A549 (cell line): ENCODE data around the gene SPOCK2. TPM values are rescaled to one million over a fixed set of nuclear protein-coding genes. Genes with fewer than 3 reads are reported as not detected.

Experiments
- ATAC-seq, 2 experiments: fragments of 200-7000 bp in 1 of 2; fragments of >200 bp in 1 of 2; cut with Nextera tagmentation in 1 of 2; cut with Tn5 transposase in 1 of 2; 3 replicates each; pipeline versions ENCODE4 v1.8.0 to v1.9.1; 2018 to 2020; ENCODE audit warnings: mild to moderate bottlenecking in 1 of 2, moderate library complexity in 1 of 2
- CTCF ChIA-PET: fragments of 300-600 bp; sonication (Branson Sonifier 250); formaldehyde crosslinking; extraction: SDS; loops from one replicate; lab custom pipeline; 2021; ENCODE audit warnings: antibody characterized with exemption, inconsistent platforms; lab: Yijun Ruan, JAX
- POLR2A ChIA-PET: fragments of 350-600 bp; formaldehyde crosslinking; extraction: SDS; loops from one replicate; lab custom pipeline; 2021; ENCODE audit warnings: antibody characterized with exemption, inconsistent platforms; lab: Yijun Ruan, JAX
- DNase-seq, 2 experiments: peaks; one replicate each; pipeline versions ENCODE4 v3.0.0 to v3.0.0-alpha.2; 2011 to 2016; ENCODE audit warnings: low read depth in 1 of 2, low spot score in 1 of 2
- FAIRE-seq: peaks from 2 replicates; lab custom pipeline; 2011; peaks lifted over from hg19 to GRCh38; lab: Jason Lieb, UNC
- H3K27ac ChIP-seq, 2 experiments: fragments of >200 bp; sonication (Bioruptor Twin); formaldehyde crosslinking; 3 replicates each; pipeline ENCODE4 v1.5.1; 2016 to 2017
- H3K4me1 ChIP-seq: fragments of >200 bp; sonication (Bioruptor Twin); formaldehyde crosslinking; 3 replicates; pipeline ENCODE4 v1.6.1; 2016
- H3K4me2 ChIP-seq: fragments of >200 bp; sonication (Bioruptor Twin); formaldehyde crosslinking; 3 replicates; pipeline ENCODE4 v1.6.1; 2016
- H3K4me3 ChIP-seq: fragments of >200 bp; sonication (Bioruptor Twin); formaldehyde crosslinking; 3 replicates; pipeline ENCODE4 v1.5.1; 2016
- H3K9me3 ChIP-seq: fragments of >200 bp; sonication (Bioruptor Twin); formaldehyde crosslinking; 3 replicates; pipeline ENCODE4 v1.6.1; 2016
- CHD4 ChIP-seq: fragments of 200-600 bp; sonication (generic); IDR thresholded peaks from 2 replicates; pipeline ENCODE4 v1.6.1; 2016; ENCODE audit warnings: antibody characterized with exemption, mild to moderate bottlenecking, borderline replicate concordance
- EHF ChIP-seq: fragments of 250-450 bp; sonication (Bioruptor Pico); IDR thresholded peaks from 2 replicates; pipeline ENCODE4 v1.5.0; 2020; ENCODE audit warnings: mild to moderate bottlenecking
- EHMT2 ChIP-seq: fragments of 200-600 bp; sonication (generic); IDR thresholded peaks from 2 replicates; pipeline ENCODE4 v1.6.1; 2016; ENCODE audit warnings: antibody characterized with exemption, low read depth, mild to moderate bottlenecking, moderate library complexity
- ESRRA ChIP-seq: fragments of 150-350 bp; IDR thresholded peaks from 2 replicates; pipeline ENCODE4 v1.6.1; 2014; ENCODE audit warnings: mild to moderate bottlenecking, low read length, borderline replicate concordance
- FOSL2 ChIP-seq, 2 experiments: fragments of 450-650 bp in 1 of 2; fragments of >200 bp in 1 of 2; sonication (Bioruptor Twin) in 1 of 2; formaldehyde crosslinking; IDR thresholded peaks; 2 replicates each; pipeline versions ENCODE4 v1.5.0 to v1.6.1; 2016 to 2020; ENCODE audit warnings: mild to moderate bottlenecking in 1 of 2, moderate library complexity in 1 of 2
- FOXS1 ChIP-seq: fragments of 250-450 bp; sonication (Bioruptor Pico); IDR thresholded peaks from 2 replicates; pipeline ENCODE4 v1.5.0; 2020; ENCODE audit warnings: mild to moderate bottlenecking, moderate library complexity
- HDAC2 ChIP-seq: fragments of 200-600 bp; sonication (generic); IDR thresholded peaks from 2 replicates; pipeline ENCODE4 v1.6.1; 2016
- HEYL ChIP-seq: fragments of 250-450 bp; sonication (Bioruptor Pico); IDR thresholded peaks from 2 replicates; pipeline ENCODE4 v1.8.0; 2021; ENCODE audit warnings: mild to moderate bottlenecking, moderate library complexity
- HOXB13 ChIP-seq: fragments of 250-450 bp; sonication (Bioruptor Pico); IDR thresholded peaks from 2 replicates; pipeline ENCODE4 v1.5.0; 2020; ENCODE audit warnings: low read depth, mild to moderate bottlenecking, moderate library complexity
- HOXB5 ChIP-seq: fragments of 250-450 bp; sonication (Bioruptor Pico); IDR thresholded peaks from 2 replicates; pipeline ENCODE4 v1.5.0; 2020; ENCODE audit warnings: mild to moderate bottlenecking, moderate library complexity
- JUNB ChIP-seq: fragments of >200 bp; sonication (Bioruptor Twin); formaldehyde crosslinking; IDR thresholded peaks from 2 replicates; pipeline ENCODE4 v1.6.1; 2016
- KDM1A ChIP-seq: fragments of 200-600 bp; sonication (generic); IDR thresholded peaks from 2 replicates; pipeline ENCODE4 v1.6.1; 2016; ENCODE audit warnings: low read depth, mild to moderate bottlenecking
- MAFK ChIP-seq: fragments of 450-650 bp; IDR thresholded peaks from 2 replicates; pipeline ENCODE4 v1.6.1; 2014; ENCODE audit not compliant: partially characterized antibody
- MAZ ChIP-seq: fragments of 150-350 bp; IDR thresholded peaks from 2 replicates; pipeline ENCODE4 v1.6.1; 2014; ENCODE audit warnings: antibody characterized with exemption, low read depth, low read length, borderline replicate concordance
- NFE2L2 ChIP-seq: fragments of 150-350 bp; conservative IDR thresholded peaks from 2 replicates; pipeline ENCODE4 v1.6.1; 2014; ENCODE audit warnings: low read length
- NPAS2 ChIP-seq: fragments of 250-450 bp; sonication (Bioruptor Pico); IDR thresholded peaks from 2 replicates; pipeline ENCODE4 v1.8.0; 2022; ENCODE audit warnings: mild to moderate bottlenecking, moderate library complexity, borderline replicate concordance
- PBX3 ChIP-seq: IDR thresholded peaks from 2 replicates; pipeline ENCODE4 v1.6.1; 2012
- PHF8 ChIP-seq: fragments of 200-600 bp; sonication (generic); IDR thresholded peaks from 2 replicates; pipeline ENCODE4 v1.6.1; 2016; ENCODE audit warnings: low read depth, mild to moderate bottlenecking, antibody characterized with exemption, moderate library complexity, borderline replicate concordance
- RFX5 ChIP-seq: fragments of 450-650 bp; IDR thresholded peaks from 2 replicates; pipeline ENCODE4 v1.7.1; 2014; ENCODE audit warnings: antibody characterized with exemption, mild to moderate bottlenecking, moderate library complexity
- RNF2 ChIP-seq: fragments of 200-600 bp; sonication (generic); IDR thresholded peaks from 2 replicates; pipeline ENCODE4 v1.6.1; 2016; ENCODE audit warnings: low read depth, mild to moderate bottlenecking, antibody characterized with exemption, moderate library complexity, borderline replicate concordance
- SMC3 ChIP-seq: fragments of >200 bp; sonication (Bioruptor Twin); formaldehyde crosslinking; IDR thresholded peaks from 3 replicates; pipeline ENCODE4 v1.6.1; 2018; ENCODE audit warnings: inconsistent platforms
- SREBF2 ChIP-seq: fragments of 450-650 bp; IDR thresholded peaks from 2 replicates; pipeline ENCODE4 v1.6.1; 2014; ENCODE audit warnings: mild to moderate bottlenecking, moderate library complexity
- USF2 ChIP-seq: fragments of 450-650 bp; IDR thresholded peaks from 2 replicates; pipeline ENCODE4 v1.6.1; 2014; ENCODE audit warnings: antibody characterized with exemption
- ZSCAN20 ChIP-seq: fragments of 250-450 bp; sonication (Bioruptor Pico); IDR thresholded peaks from 2 replicates; pipeline ENCODE4 v1.8.0; 2022; ENCODE audit warnings: mild to moderate bottlenecking, moderate library complexity
- WGBS: methylation state at CpG from one replicate; pipeline ENCODE4 v1.1.6; 2017; ENCODE audit errors: missing lambda C conversion rate; 5-methylcytosine and 5-hydroxymethylcytosine counted together
- polyA plus RNA-seq, 4 experiments: library from polyadenylated mRNA; depleted of rRNA in 3 of 4; stranded (reverse); fragments of >200 nt; fragmentation: RNase III in 1 of 4; extraction: RNeasy Plus Mini Kit Qiagen cat#74134 plus additional on column Dnase treatment in 1 of 4; gene quantifications; 2 replicates in 3 of 4; 3 replicates in 1 of 4; pipeline ENCODE4 v1.2.3, GENCODE V29; 2011 to 2017
- TF ChIP-seq, protein P1 (sequence below): IDR thresholded peaks from 2 replicates; pipeline ENCODE4 v1.6.1; 2012; ENCODE audit warnings: low read depth, borderline replicate concordance
- TF ChIP-seq, protein P2 (sequence below): fragments of 250-450 bp; sonication (Bioruptor Pico); IDR thresholded peaks from 2 replicates; pipeline ENCODE4 v1.5.0; 2021; ENCODE audit warnings: mild to moderate bottlenecking, moderate library complexity, borderline replicate concordance

The SPOCK2 gene
- polyA plus RNA-seq, 2 of the 4 experiments (the other 2 are of a cell fraction), result 0.52 to 0.67 TPM

DNA sequence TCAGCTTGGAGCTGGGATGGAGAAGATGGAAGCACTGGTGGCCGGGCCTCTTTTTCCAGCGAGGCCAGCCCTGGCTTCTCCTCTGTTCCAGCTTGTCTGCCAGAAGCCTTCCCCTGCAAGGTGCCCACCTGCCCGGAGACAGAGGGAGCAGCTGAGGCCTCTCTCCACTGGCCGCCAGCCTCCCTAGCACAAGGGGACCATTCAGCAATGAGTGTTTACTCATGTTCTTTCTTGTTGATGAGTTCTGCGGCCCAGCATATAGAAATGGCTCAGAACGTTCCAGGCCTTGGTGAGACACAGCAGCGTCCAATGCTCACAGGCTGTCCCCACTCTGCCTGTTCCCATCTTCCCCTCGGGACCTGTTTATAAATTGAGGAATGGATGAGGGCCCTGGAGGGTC, 76.9 kb downstream of the SPOCK2 start:
- H3K4me3 ChIP-seq, result no peak overlapping the region
- DNase-seq, result no peak
- POLR2A ChIA-PET, result no interaction called here
- TF ChIP-seq HOXB5 (CRISPR knock-in tag) (no peak), KDM1A (no peak), EHMT2 (no peak), MAZ (no peak), PBX3 (no peak), NFE2L2 (no peak), CHD4 (no peak), HDAC2 (no peak), RNF2 (no peak), SREBF2 (no peak), ESRRA (no peak), JUNB (no peak), RFX5 (no peak), ZSCAN20 (no peak), HOXB13 (CRISPR knock-in tag) (no peak), MAFK (no peak)
- TF ChIP-seq, protein P1, sequence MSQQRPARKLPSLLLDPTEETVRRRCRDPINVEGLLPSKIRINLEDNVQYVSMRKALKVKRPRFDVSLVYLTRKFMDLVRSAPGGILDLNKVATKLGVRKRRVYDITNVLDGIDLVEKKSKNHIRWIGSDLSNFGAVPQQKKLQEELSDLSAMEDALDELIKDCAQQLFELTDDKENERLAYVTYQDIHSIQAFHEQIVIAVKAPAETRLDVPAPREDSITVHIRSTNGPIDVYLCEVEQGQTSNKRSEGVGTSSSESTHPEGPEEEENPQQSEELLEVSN, result no peak
- no peak overlapping the region for H3K27ac ChIP-seq
- H3K4me2 ChIP-seq, result no peak overlapping the region
- no peaks in the 10 kb centered on the region for H3K9me3 ChIP-seq
- FAIRE-seq, result no peak
- no peak for ATAC-seq
- CTCF ChIA-PET, result interaction anchor here (0.7 to 1.9 kb wide), 6 partner anchors 10 to 115 kb away, joined by 3 to 7 read pairs (median 3); no protein-coding TSS in a partner anchor
- WGBS, result 99% methylated on average over 8 of the region's 8 CpGs
- peaks cover 9% of the 10 kb centered on the region; the same call in 1 of the 3 replicates for H3K4me1 ChIP-seq

DNA sequence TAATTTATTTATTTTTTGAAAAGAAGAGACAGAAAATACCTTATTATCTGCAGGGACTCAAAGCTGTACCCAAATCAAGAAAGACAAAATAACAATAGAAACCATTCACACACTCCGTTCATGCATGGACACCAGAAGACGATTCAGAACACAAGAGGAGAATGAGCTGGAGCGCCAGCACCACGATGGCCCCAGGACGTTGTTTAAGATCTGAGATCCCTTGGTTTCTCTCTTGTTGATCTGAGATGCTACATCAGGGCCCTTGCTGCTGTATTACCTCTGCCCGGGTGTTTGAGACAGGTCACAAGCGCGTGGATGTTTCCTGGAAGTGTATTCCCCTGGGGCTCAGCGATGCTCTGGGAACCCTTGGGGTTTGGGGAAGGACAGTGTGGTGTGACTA, 77.3 kb downstream of the SPOCK2 start:
- no peak overlapping the region for H3K4me2 ChIP-seq
- TF ChIP-seq FOSL2 (IDR thresholded peaks at IDR 0.05), result no peak
- no peak for TF ChIP-seq FOSL2 (CRISPR knock-in tag; IDR thresholded peaks at IDR 0.05)
- no peak for TF ChIP-seq PHF8
- TF ChIP-seq NPAS2 (CRISPR knock-in tag), result no peak
- TF ChIP-seq, protein P2, sequence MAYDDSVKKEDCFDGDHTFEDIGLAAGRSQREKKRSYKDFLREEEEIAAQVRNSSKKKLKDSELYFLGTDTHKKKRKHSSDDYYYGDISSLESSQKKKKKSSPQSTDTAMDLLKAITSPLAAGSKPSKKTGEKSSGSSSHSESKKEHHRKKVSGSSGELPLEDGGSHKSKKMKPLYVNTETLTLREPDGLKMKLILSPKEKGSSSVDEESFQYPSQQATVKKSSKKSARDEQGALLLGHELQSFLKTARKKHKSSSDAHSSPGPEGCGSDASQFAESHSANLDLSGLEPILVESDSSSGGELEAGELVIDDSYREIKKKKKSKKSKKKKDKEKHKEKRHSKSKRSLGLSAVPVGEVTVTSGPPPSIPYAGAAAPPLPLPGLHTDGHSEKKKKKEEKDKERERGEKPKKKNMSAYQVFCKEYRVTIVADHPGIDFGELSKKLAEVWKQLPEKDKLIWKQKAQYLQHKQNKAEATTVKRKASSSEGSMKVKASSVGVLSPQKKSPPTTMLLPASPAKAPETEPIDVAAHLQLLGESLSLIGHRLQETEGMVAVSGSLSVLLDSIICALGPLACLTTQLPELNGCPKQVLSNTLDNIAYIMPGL (CRISPR knock-in tag), result no peak
- TF ChIP-seq FOXS1 (CRISPR knock-in tag), result no peak
- no peak for TF ChIP-seq EHF (CRISPR knock-in tag)
- no peak for TF ChIP-seq SMC3
- no peak for TF ChIP-seq HEYL
- no peak for TF ChIP-seq USF2
- TF ChIP-seq, all 56 proteins: peak for 0
- Histone ChIP-seq H3K4me1 (peaks cover 9% of the 10 kb centered on the region; the same call in 1 of the 3 replicates), H3K4me3 (no peak overlapping the region), H3K27ac (no peak overlapping the region), H3K9me3 (no peaks in the 10 kb centered on the region)
- ChIA-PET CTCF (interaction anchor here (0.7 to 1.9 kb wide), 6 partner anchors 10 to 213 kb away, joined by 3 to 7 read pairs (median 3); no protein-coding TSS in a partner anchor), POLR2A (no interaction called here)
- DNase-seq (no peak), FAIRE-seq (no peak), ATAC-seq (no peak)
- WGBS, result 92% methylated on average over 9 of the region's 9 CpGs
